Measurements from ENCODE around the gene TRAF3IP1.

Gene TRAF3IP1

GRCh38 chr2:238370094-238370822 lies 49.9 kb downstream of the TRAF3IP1 start:
- no peak for TF ChIP-seq GATA3 (IDR thresholded peaks at IDR 0.05; ENCODE audit: low read depth, low read length)
- no peak for TF ChIP-seq GATA2 (IDR thresholded peaks at IDR 0.05; ENCODE audit: low read depth, low read length)

GRCh38 chr2:238370823-238371372 lies 50.6 kb downstream of the TRAF3IP1 start:
- no peak for TF ChIP-seq GATA2 (IDR thresholded peaks at IDR 0.05; ENCODE audit: low read depth, low read length)
- TF ChIP-seq GATA3 (IDR thresholded peaks at IDR 0.05; ENCODE audit: low read depth, low read length), result no peak

GRCh38 chr2:238376884-238377391 lies 56.6 kb downstream of the TRAF3IP1 start:
- TF ChIP-seq GATA3 (IDR thresholded peaks at IDR 0.05; ENCODE audit: low read depth, low read length) (no peak), GATA2 (IDR thresholded peaks at IDR 0.05; ENCODE audit: low read depth, low read length) (no peak)

GRCh38 chr2:238378230-238379095 lies 58.1 kb downstream of the TRAF3IP1 start:
- TF ChIP-seq GATA2 (IDR thresholded peaks at IDR 0.05; ENCODE audit: low read depth, low read length), result no peak
- no peak for TF ChIP-seq GATA3 (IDR thresholded peaks at IDR 0.05; ENCODE audit: low read depth, low read length)

- TF ChIP-seq GATA2 (IDR thresholded peaks at IDR 0.05; ENCODE audit: low read depth, low read length) (no peak), GATA3 (IDR thresholded peaks at IDR 0.05; ENCODE audit: low read depth, low read length) (no peak)
Measured at GRCh38 chr2:238379096-238379810, 58.9 kb downstream of the TRAF3IP1 start.

GRCh38 chr2:238380336-238380735 lies 60.0 kb downstream of the TRAF3IP1 start:
- TF ChIP-seq GATA3 (IDR thresholded peaks at IDR 0.05; ENCODE audit: low read depth, low read length), result no peak
- no peak for TF ChIP-seq GATA2 (IDR thresholded peaks at IDR 0.05; ENCODE audit: low read depth, low read length)

- TF ChIP-seq GATA3 (IDR thresholded peaks at IDR 0.05; ENCODE audit: low read depth, low read length), result no peak
- no peak for TF ChIP-seq GATA2 (IDR thresholded peaks at IDR 0.05; ENCODE audit: low read depth, low read length)
Measured at GRCh38 chr2:238380785-238381184, 60.5 kb downstream of the TRAF3IP1 start.

- TF ChIP-seq GATA2 (IDR thresholded peaks at IDR 0.05; ENCODE audit: low read depth, low read length), result no peak
- TF ChIP-seq GATA3 (IDR thresholded peaks at IDR 0.05; ENCODE audit: low read depth, low read length), result no peak
Measured at GRCh38 chr2:238381341-238382115, 61.2 kb downstream of the TRAF3IP1 start.

- TF ChIP-seq GATA3 (IDR thresholded peaks at IDR 0.05; ENCODE audit: low read depth, low read length) (no peak), GATA2 (IDR thresholded peaks at IDR 0.05; ENCODE audit: low read depth, low read length) (no peak)
Measured at GRCh38 chr2:238382381-238382781, 62.1 kb downstream of the TRAF3IP1 start.

- TF ChIP-seq GATA3 (IDR thresholded peaks at IDR 0.05; ENCODE audit: low read depth, low read length) (no peak), GATA2 (IDR thresholded peaks at IDR 0.05; ENCODE audit: low read depth, low read length) (no peak)
Measured at GRCh38 chr2:238383135-238383534, 62.8 kb downstream of the TRAF3IP1 start.

- TF ChIP-seq GATA3 (IDR thresholded peaks at IDR 0.05; ENCODE audit: low read depth, low read length) (no peak), GATA2 (IDR thresholded peaks at IDR 0.05; ENCODE audit: low read depth, low read length) (no peak)
Measured at GRCh38 chr2:238383743-238384380, 63.5 kb downstream of the TRAF3IP1 start.

- no peak for TF ChIP-seq GATA2 (IDR thresholded peaks at IDR 0.05; ENCODE audit: low read depth, low read length)
- TF ChIP-seq GATA3 (IDR thresholded peaks at IDR 0.05; ENCODE audit: low read depth, low read length), result no peak
Measured at GRCh38 chr2:238387332-238387731, 67.0 kb downstream of the TRAF3IP1 start.

GRCh38 chr2:238388794-238389193 lies 68.5 kb downstream of the TRAF3IP1 start:
- TF ChIP-seq GATA2 (IDR thresholded peaks at IDR 0.05; ENCODE audit: low read depth, low read length), result no peak
- TF ChIP-seq GATA3 (IDR thresholded peaks at IDR 0.05; ENCODE audit: low read depth, low read length), result no peak
